OCI-LY3 (cell line): Measurements from ENCODE around the gene PACS2.

Experiments used
- CTCF ChIP-seq: fragments of 200-600, 300-600 bp; sonication (generic); IDR thresholded peaks from 2 replicates; pipeline ENCODE4 v1.5.1; 2014; ENCODE audit warnings: antibody characterized with exemption, low read length, low read depth
- EZH2phosphoT487 ChIP-seq: fragments of 200-600 bp; shearing (Covaris generic); IDR thresholded peaks from 2 replicates; pipeline ENCODE4 v1.6.1; 2018; ENCODE audit warnings: antibody characterized with exemption, mixed run types, low read depth

- TF ChIP-seq CTCF, result no peak
- no peak for TF ChIP-seq EZH2phosphoT487
These were observed 39.9 kb upstream of the PACS2 start for GRCh38 chr14:105274637-105275036.
